ENCODE results near the gene FAM114A1. TPM values are rescaled to one million over a fixed set of nuclear protein-coding genes. Genes with fewer than 3 reads are reported as not detected.

FAM114A1 gene
- total RNA-seq, 1 donor from 2014 or later, result 7.4 TPM

DNA sequence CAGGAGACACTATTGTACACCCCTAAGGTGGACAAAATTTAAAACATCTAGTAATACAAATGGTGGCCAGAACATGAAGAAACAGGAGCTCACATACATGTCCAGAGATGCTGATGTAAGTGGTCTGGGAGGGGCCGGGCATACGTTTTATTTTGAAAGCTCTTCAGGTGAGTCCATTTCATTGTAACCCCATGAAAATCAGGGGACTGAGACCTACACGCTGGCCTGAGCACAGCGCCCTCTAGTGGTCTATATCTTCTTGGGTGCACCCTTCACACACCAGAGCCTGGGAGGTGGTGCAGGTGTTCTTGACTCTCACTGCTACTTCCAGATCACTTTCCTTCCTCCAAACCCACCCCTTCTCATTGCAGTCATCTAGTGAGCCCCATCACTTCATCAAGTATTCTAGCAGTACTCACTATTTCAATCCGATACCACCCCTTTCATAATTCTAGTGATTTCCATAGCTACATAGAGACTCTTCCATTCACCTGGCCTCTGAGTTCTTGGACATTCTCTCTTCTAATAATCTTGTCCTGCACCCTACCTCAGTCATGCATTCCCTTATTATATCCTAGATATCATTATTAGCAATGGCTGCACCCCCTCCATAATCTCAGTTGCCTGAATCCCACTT lies 6.7 kb upstream of the FAM114A1 start:
- Mint-ChIP-seq H3K27ac (no peak overlapping the region), H3K9me3 (no peaks in the 10 kb centered on the region), H3K36me3 (no peaks in the 10 kb centered on the region), H3K4me3 (no peak overlapping the region), H3K27me3 (ENCODE audit: insufficient read depth, low read depth) (peaks cover 3% of the 10 kb centered on the region), H3K4me1 (peaks cover 3% of the 10 kb centered on the region)
- Histone ChIP-seq H3K79me2 (ENCODE audit: low read depth) (no peaks in the 10 kb centered on the region), H3K4me2 (no peak overlapping the region), H3K4me3 (no peak overlapping the region), H3F3A (ENCODE audit: low read depth) (no peaks in the 10 kb centered on the region), H3K27ac (no peak overlapping the region), H3K36me3 (no peaks in the 10 kb centered on the region), H3K9me3 (ENCODE audit: low read depth) (no peaks in the 10 kb centered on the region), H3K4me1 (no peaks in the 10 kb centered on the region), H3K9ac (no peak overlapping the region), H2AFZ (replicated peaks) (no peak overlapping the region), H4K20me1 (ENCODE audit: low read depth) (no peaks in the 10 kb centered on the region), H3K27me3 (no peaks in the 10 kb centered on the region)
- TF ChIP-seq EZH2 (IDR thresholded peaks at IDR 0.05) (no peak), CTCF (IDR thresholded peaks at IDR 0.05) (peak; percentile 93)
- peak; percentile 89 for DNase-seq (ENCODE audit: low spot score)

DNA sequence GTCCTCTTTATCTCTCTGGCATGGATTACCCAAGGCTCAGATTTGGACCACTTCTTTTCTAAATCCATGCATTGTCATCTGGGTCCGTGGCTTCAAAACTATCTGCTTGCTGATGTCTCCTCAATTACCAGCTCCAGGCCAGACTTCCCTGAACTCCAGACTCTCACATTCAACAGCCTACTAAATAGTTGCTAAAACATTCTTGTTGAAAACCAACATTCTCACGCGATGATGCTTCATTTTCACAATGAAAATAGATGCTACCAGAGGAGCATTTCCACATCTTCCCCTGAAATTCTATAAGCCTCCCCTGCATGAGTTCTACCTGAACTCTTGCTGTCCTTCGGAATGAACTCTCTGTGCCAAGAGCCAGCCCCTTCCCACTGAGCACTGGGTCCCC lies 5.8 kb upstream of the FAM114A1 start:
- TF ChIP-seq CTCF (IDR thresholded peaks at IDR 0.05) (no peak), EZH2 (IDR thresholded peaks at IDR 0.05) (no peak), EZH2phosphoT487 (IDR thresholded peaks at IDR 0.05) (no peak)
- Histone ChIP-seq H3K27me3 (peaks cover 5% of the 10 kb centered on the region), H3K4me3 (no peak overlapping the region), H3F3A (ENCODE audit: low read depth) (no peaks in the 10 kb centered on the region), H3K79me2 (ENCODE audit: low read depth) (no peaks in the 10 kb centered on the region), H3K9ac (no peak overlapping the region), H3K36me3 (no peaks in the 10 kb centered on the region), H4K20me1 (ENCODE audit: low read depth) (no peaks in the 10 kb centered on the region), H3K4me1 (no peaks in the 10 kb centered on the region), H3K27ac (no peak overlapping the region), H3K4me2 (no peak overlapping the region), H3K9me3 (ENCODE audit: low read depth) (no peaks in the 10 kb centered on the region), H2AFZ (replicated peaks) (no peak overlapping the region)
- Mint-ChIP-seq H3K27me3 (ENCODE audit: insufficient read depth, low read depth) (peaks cover 3% of the 10 kb centered on the region), H3K4me3 (no peak overlapping the region), H3K36me3 (no peaks in the 10 kb centered on the region), H3K9me3 (no peaks in the 10 kb centered on the region), H3K27ac (no peak overlapping the region), H3K4me1 (peaks cover 3% of the 10 kb centered on the region)
- DNase-seq (ENCODE audit: low spot score), result no peak

- Mint-ChIP-seq H3K27me3 (ENCODE audit: insufficient read depth, low read depth) (peaks cover 2% of the 10 kb centered on the region), H3K27ac (no peak overlapping the region), H3K9me3 (no peaks in the 10 kb centered on the region), H3K4me3 (peak overlapping the region; percentile 59), H3K36me3 (no peaks in the 10 kb centered on the region), H3K4me1 (peaks cover 8% of the 10 kb centered on the region)
- Histone ChIP-seq H3K79me2 (ENCODE audit: low read depth) (no peaks in the 10 kb centered on the region), H3K9ac (no peak overlapping the region), H3K27me3 (peaks cover 30% of the 10 kb centered on the region), H3K4me1 (peaks cover 2% of the 10 kb centered on the region), H4K20me1 (ENCODE audit: low read depth) (no peaks in the 10 kb centered on the region), H3K27ac (no peak overlapping the region), H3K4me3 (no peak overlapping the region), H2AFZ (replicated peaks) (no peak overlapping the region), H3F3A (ENCODE audit: low read depth) (peaks cover 5% of the 10 kb centered on the region), H3K4me2 (no peak overlapping the region), H3K36me3 (no peaks in the 10 kb centered on the region), H3K9me3 (ENCODE audit: low read depth) (no peaks in the 10 kb centered on the region)
- TF ChIP-seq EZH2 (IDR thresholded peaks at IDR 0.05), result no peak
- TF ChIP-seq EZH2phosphoT487 (IDR thresholded peaks at IDR 0.05), result no peak
- no peak for TF ChIP-seq CTCF (IDR thresholded peaks at IDR 0.05)
- no peak for DNase-seq (ENCODE audit: low spot score)
Observed at GRCh38 chr4:38865445-38865844, 2.2 kb upstream of the FAM114A1 start.

All from neural progenitor cell (in vitro differentiated cells).